ENCODE data around the gene SETX. TPM values are rescaled to one million over a fixed set of nuclear protein-coding genes. Genes with fewer than 3 reads are reported as not detected.
"Not testable (repeated sequence)": the region's sequence is repeated elsewhere in the genome, so short reads cannot be mapped to it uniquely, and the experiment has no call there.

The SETX gene, protein sequence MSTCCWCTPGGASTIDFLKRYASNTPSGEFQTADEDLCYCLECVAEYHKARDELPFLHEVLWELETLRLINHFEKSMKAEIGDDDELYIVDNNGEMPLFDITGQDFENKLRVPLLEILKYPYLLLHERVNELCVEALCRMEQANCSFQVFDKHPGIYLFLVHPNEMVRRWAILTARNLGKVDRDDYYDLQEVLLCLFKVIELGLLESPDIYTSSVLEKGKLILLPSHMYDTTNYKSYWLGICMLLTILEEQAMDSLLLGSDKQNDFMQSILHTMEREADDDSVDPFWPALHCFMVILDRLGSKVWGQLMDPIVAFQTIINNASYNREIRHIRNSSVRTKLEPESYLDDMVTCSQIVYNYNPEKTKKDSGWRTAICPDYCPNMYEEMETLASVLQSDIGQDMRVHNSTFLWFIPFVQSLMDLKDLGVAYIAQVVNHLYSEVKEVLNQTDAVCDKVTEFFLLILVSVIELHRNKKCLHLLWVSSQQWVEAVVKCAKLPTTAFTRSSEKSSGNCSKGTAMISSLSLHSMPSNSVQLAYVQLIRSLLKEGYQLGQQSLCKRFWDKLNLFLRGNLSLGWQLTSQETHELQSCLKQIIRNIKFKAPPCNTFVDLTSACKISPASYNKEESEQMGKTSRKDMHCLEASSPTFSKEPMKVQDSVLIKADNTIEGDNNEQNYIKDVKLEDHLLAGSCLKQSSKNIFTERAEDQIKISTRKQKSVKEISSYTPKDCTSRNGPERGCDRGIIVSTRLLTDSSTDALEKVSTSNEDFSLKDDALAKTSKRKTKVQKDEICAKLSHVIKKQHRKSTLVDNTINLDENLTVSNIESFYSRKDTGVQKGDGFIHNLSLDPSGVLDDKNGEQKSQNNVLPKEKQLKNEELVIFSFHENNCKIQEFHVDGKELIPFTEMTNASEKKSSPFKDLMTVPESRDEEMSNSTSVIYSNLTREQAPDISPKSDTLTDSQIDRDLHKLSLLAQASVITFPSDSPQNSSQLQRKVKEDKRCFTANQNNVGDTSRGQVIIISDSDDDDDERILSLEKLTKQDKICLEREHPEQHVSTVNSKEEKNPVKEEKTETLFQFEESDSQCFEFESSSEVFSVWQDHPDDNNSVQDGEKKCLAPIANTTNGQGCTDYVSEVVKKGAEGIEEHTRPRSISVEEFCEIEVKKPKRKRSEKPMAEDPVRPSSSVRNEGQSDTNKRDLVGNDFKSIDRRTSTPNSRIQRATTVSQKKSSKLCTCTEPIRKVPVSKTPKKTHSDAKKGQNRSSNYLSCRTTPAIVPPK (N-terminal part only)
- 33.4 and 39.0 TPM in 2 replicates for total RNA-seq
- 12.4 TPM for polyA plus RNA-seq (2012)

DNA sequence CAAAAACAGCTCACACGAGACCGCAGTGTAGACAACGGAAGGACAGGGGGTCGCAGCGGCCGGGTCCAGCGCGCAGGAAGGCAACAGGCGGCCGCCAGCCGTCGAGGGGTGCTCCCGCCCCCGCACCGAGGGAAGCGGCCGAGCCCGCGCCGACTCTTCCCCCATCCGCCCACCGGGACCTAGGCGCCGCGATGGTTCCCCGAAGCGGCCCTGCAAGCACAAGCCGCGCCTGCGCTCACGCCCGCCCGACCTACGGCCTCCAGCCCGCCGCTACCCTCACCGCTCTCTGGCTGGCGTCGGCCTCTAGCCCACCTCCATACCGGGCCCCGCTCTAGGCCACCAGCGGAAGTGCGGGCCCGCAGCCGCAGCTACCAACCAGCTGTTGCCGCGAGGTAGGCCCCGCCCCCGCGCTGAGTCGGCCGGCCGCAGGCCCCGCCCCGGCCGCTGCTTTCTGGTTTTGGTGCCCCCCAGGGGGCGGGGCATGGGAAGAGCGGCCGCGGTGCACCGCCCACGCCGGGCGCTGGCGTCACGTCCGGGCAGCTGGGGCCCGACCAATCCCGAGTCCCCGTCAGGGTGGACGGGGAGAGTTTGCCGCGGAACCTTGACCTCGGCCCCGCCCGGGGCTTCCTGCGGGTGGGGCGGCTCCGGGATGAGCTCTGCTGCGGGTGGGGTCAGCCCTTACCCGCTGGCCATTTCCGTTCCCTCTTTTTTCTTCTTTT, at the start of gene SETX:
Gene SETX, minus strand, starts transcription at position 350 of the 719 bp plus-strand sequence. CDS start 5,558 bp downstream, outside the sequence.
- peak; percentile 97 for DNase-seq (ENCODE audit: low read depth)

DNA sequence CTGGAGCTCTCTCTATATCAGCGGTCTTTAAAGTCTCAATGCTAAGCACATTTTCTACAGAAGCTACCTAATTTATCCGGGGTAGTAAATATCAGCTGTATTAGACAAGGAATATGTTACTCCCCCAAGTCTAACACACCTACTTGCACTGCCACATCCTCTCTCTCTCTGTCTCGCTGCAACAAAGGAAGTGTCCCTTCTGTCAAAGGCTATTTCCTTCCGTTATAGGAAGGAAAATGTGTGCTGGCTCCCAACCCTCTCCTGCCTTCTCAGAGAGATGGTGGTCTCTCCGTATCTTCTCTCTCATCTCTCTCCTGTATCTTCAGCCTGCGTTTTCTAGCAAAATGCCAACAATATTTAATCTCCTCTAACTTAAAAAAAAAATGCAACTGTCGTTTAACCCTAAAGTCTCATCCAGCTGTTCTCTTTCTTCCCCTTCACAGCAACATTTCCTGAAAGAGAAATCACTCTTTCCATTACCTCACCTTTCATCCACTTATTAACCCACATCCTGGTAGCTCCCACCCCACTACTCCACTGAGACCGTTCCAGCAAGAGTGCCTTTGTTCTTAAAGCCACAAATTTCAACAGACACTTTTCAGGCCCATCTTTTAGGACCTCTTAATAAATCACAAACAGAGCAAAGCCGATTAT, 49.6 kb upstream of the SETX start:
- no peak for DNase-seq (ENCODE audit: low read depth)

DNA sequence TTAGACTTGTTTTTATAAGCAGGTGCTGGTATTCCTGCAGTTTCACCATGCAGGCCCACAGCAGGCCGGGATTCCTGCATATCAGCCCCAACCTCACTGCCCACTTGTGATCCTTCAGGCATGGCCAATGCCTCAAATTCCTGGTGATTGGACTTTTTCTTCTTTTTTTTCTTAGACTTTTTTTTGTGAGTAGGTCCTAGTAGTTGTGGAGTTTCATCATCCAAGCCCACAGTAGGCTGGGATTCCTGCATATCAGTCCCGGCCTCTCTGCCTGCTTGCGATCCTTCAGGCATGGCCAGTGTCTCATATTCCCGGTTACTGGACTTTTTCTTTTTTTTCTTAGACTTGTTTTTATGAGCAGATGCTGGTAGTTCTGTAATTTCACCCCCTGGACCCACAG, 47.0 kb upstream of the SETX start:
- no peak for DNase-seq (ENCODE audit: low read depth)

DNA sequence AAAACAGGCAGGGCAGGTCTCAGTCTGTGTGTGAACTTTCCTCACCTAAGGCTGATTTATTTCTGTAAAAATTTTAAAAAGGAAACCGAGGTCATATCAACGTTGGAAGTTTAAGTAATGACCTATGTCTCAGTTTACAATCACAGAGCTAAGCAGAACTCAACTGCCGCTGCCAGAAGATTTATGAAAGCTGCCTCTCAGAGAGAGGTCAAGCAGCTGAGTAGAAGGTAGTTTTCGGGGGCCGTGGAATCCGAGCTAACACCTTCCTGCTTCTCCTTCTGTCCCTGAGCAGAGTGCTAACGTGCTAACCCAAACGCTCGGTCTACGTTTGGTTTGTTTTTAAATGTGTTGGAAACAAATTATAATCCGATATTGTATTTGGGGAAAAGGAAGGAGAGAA, 40.8 kb upstream of the SETX start:
- DNase-seq (ENCODE audit: low read depth): no peak

DNA sequence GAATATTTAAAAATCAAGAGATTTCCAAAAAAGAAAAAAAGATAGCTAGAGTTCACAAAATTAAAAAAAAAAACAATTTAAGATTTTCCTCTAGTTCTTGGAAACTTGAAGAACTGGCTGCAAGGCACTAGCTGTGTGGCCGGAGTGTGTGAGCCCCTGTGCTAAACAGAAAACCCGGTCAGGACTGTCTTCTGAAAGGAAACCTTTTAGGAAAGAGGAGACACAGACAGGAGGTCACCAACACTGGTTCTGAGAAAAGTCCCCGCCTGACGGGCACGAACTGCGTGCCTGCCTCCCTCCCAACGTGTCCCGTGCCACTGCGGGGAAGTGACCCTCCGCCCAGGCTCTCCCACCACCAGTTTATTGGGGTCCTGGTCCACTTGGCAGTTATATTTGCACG, 36.7 kb upstream of the SETX start:
- no peak for DNase-seq (ENCODE audit: low read depth)

DNA sequence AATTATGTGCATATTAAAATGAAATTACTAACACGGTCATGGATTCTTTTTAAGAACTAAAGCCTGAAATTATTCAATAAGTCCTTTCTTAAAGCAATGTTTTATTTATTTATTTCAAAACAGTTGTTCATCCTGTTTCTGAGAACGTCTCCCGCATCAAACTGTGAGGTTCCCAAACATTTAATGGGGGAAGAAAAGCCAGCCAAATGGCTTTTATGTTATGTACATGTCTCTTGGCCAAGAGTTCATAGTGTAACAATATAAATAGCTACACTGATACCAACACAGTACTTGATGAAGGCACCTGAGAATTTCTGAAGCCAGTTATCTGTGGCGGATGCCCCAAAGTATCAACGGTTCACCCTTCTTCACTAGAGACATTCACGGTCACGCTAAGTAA, 36.2 kb upstream of the SETX start:
- no peak for DNase-seq (ENCODE audit: low read depth)

DNA sequence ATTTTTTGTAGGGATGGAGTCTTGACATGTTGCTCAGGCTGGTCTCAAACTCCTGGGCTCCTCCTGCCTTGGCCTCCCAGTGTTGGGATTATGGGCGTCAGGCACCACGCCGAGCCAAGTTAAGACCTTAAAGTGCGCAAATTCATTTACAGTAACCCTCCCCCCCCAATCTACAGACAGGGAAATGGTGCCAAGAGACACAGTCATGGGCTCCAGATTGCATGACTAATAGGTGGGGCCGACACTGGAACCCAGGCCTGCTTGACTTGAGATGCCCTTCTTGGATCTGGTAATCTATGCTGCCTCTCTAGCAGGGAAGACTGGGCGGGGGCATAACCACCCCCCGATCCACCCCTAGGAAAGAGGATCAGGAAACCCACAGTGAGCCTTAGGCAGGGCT, 32.3 kb upstream of the SETX start:
- no peak for DNase-seq (ENCODE audit: low read depth)

DNA sequence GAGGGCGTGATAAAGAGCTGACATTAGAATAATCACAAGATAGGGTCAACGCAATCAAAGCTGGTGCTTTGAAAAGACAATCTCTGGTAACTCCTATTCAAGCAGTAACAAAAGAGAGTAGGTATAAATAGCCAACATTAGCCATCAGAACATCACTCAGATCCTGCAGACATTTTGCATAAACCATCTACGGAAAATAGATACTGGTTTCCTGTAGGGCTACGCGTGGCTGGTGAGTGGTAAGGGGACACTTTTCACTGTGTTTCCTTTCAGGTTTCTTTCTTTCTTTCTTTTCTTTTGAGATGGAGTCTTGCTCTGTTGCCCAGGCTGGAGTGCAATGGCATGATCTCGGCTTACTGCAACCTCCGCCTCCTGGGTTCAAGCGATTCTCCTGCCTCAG, 29.6 kb upstream of the SETX start:
- no peak for DNase-seq (ENCODE audit: low read depth)

DNA sequence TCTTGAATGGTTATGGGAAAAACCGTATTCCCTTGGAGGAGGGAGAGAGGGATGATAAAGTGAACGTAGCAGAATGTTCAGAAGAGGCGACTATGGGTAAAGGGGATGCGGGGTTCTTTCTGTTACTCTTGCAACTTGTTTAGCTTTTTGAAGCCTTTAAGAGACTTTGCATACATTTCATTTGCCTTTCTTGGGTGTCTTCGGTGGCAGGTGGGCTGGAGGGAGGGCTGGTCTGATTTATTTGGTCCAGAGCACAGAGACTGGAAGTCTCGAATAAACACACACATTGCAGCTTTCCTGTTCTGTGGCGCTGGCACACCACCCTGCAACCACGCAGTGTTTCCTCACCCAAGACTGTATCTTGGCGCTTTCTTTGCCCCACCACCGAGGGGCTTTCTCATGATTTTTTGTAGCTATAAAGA, 28.7 kb upstream of the SETX start:
- no peak for DNase-seq (ENCODE audit: low read depth)

DNA sequence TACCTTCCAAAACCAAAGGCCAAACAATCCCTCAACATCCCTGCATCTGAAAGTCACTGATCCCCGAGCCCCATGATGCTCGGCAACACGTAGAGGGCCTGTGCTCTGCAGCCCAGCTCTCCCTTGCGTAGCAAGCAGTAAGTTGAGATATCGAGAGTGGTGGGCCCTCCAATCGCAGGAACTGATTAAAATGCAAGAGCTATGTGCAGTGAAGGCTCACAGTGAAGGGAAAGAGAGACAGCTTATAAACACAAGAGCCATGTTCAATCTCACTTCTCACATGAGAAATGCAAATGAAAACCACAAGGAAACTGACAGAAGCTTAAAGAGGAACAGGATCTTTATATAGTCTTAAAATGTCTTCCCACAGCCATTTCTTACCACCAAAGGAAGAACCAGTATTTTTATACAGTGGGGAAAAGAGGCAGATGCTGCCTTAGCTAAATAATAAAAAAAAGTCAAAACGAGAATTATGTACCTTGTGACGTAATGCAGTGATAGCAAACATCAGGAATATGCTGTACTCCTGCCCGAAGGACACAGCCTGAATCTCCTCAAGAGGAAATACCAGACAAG, 27.3 kb upstream of the SETX start:
- no peak for DNase-seq (ENCODE audit: low read depth)

DNA sequence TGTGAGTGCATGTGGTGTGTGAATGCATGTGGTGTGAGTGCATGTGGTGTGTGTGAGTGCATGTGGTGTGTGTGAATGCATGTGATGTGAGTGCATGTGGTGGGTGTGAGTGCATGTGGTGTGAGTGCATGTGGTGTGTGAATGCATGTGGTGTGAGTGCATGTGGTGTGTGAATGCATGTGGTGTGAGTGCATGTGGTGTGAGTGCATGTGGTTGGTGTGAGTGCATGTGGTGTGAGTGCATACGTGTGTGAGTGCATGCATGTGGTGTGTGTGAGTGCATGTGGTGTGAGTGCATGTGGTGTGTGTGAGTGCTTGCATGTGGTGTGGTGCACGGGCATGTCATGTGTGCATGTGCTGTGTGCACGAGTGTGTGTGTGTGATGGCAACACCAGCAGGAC, 23.6 kb upstream of the SETX start:
- DNase-seq (ENCODE audit: low read depth): not testable (repeated sequence)

DNA sequence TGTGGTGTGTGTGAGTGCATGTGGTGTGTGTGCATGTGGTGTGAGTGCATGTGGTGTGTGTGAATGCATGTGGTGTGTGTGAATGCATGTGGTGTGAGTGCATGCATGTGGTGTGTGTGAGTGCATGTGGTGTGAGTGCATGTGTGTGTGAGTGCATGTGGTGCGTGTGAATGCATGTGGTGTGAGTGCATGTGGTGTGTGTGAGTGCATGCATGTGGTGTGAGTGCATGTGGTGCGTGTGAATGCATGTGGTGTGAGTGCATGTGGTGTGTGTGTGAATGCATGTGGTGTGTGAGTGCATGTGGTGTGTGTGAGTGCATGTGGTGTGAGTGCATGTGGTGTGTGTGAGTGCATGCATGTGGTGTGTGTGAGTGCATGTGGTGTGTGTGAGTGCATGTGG, 23.0 kb upstream of the SETX start:
- DNase-seq (ENCODE audit: low read depth): not testable (repeated sequence)

DNA sequence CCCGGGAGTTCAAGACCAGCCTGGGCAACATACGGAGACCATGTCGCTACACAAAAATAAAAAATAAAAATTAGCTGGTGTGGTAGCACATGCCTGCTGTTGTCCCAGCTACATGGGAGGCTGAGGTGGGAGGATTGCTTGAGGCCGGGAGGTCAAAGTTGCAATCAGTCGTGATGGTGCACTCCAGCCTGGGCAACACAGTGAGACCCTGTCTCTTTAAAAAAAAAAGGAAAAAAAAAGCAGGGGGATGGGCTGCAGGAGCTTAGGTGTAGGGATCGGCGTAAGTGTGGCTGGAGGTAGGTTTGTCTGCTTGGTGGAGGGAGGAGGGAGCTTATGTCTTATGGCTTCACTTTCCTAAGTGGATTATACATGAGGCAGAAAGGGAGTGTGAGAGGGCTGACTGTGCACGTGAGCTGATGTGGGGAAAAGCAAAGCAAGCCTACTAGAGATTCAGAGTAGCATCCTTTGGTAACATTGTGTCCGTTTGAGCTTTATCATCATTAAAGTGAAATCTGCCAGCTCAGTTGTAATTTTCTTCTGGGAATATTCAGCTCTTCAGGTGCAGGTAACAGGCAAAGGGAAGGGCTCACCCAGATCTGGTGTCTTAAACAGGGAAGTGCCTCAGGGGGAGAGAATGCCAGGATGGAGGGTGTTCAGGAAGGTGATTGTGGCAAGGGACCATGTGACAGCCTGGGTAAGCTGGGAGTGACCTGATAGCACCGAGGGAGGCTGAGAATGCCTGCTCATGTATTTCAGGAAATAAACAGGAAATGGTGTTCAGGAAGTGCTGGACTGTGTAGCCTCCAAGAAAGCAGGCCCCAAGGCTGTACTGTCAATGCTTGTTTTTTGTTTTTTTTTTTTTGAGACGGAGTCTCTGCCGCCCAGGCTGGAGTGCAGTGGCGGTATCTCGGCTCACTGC, 17.6 kb upstream of the SETX start:
- no peak for DNase-seq (ENCODE audit: low read depth)

DNA sequence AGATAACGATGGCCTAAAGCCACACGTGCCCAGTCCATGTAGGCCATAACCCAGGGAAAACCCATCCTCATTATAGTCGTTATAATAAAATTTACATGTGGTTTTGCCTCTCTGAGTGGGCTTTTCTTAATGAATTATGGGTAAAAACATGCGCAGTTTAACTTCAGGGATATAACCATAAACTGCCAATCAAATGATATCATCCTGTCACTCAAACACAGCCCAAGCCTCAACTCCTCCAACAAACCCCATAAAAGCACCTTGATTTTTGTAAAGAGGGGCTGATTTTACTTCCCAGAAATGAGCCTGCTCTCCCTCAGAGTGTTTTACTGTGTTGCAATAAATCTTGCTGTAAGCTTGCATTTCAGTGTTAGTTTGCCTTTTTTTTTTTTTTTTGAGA, 15.8 kb upstream of the SETX start:
- DNase-seq (ENCODE audit: low read depth): no peak

DNA sequence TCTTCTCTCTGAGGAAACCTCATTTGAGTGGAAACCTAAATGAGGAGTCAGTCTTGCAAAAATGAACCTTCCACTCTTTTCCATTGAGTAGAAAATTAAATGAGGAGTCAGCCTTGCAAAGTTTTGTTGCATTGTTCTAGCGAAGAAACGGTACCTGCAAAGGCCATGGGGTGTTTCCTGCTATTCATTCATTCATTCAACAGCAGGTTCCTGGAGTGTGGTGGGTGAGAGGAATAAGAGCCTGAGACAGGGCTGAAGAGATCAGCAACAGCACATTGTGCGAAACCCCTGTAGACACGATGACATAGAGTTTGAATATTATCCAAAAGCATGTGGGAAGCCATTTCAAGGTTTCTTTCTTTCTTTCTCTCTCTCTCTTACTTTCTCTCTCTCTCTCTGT, 14.6 kb upstream of the SETX start:
- no peak for DNase-seq (ENCODE audit: low read depth)

DNA sequence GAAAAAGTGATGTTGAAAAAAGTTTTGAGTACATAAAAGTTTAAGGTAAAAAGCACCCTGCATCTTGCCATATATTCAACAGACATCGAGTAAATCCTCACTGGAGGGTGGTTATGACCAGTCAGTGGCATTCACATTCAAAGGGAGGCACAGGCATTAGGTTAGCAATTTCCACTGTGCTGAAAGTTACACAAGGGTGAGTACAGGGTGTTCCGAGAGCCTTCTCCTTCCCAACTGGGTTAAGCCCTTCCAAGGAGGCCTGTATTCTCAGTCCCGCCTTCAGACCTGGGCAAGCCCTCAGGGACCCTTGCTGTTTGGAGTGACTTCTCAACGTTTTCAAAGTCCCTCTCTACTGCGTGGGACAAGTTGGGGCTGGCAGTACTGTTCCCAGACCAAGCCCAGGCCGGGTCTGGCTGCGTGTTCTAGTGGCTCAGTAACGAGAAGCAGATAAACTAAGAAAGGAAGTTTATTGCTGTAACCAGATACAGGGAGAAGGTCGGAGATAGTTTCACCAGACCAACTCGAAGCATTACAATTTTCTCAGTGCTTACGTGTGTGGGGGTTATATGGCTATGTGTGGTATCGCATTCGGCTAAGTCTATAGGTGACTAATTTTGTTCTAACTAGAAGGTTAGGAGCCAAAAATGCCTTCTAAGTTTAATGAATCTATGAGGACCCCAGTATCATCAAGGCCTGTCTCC, 13.0 kb upstream of the SETX start:
- DNase-seq (ENCODE audit: low read depth): no peak

DNA sequence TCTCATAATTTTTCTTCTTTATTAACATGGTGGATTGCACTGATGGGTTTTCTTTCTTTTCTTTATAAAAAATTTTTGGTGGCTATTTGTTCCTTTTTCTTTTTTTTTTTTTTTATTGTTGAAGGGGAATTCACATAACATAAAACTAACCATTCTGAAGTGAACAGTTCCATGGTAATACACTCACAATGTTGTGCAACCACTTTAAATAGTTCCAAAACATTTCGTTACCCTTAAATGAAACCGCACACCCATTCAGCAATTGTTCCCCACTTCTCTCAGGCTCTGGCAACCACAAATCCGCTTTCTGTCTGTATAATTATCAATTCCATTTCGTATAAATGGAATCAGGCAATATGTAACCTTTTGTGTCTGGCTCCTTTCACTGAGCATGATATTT, 11.7 kb upstream of the SETX start:
- DNase-seq (ENCODE audit: low read depth): no peak

DNA sequence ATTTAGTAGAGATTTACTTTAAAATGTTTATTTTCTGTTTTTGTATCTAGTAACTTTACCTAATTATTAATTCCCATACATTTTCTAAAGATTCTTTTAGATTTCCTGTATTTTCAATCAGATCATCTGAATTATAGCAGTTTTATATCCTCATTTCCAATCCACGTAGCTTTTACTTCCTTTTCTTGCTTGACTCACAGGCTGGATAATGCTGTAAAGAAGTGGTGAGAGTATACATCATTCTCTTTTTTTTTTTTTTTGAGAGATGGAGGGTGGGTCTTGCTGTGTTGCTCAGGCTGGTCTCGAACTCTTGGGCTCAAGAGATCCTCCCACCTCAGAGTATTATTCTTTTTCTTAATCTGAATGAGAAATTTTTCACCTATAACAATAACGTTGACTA, 11.2 kb upstream of the SETX start:
- no peak for DNase-seq (ENCODE audit: low read depth)

Data from myocyte (in vitro differentiated cells).